SK-N-SH (cell line): ENCODE results near the gene TAOK3.

Source experiments
- CTCF ChIP-seq: fragments of 200-600 bp; sonication (generic); IDR thresholded peaks from 2 replicates; pipeline ENCODE4 v1.6.1; 2017; ENCODE audit warnings: antibody characterized with exemption, mild to moderate bottlenecking, moderate library complexity
- POLR2AphosphoS5 ChIP-seq: IDR thresholded peaks from 2 replicates; pipeline ENCODE4 v1.6.1; 2012; ENCODE audit warnings: low read depth, low read length
- USF1 ChIP-seq: IDR thresholded peaks from 2 replicates; pipeline ENCODE4 v1.4.0; 2012; ENCODE audit warnings: low read depth, borderline replicate concordance
- USF2 ChIP-seq: fragments of 150-350 bp; IDR thresholded peaks from 2 replicates; pipeline ENCODE4 v1.6.1; 2017; ENCODE audit warnings: antibody characterized with exemption, low read length, low read depth, borderline replicate concordance
- YY1 ChIP-seq: IDR thresholded peaks from 2 replicates; pipeline ENCODE4 v1.4.0; 2012; ENCODE audit warnings: low read depth, mild to moderate bottlenecking

GRCh38 chr12:118328486-118329330 lies 44.0 kb downstream of the TAOK3 start:
- no peak for TF ChIP-seq CTCF
- TF ChIP-seq USF1: no peak
- no peak for TF ChIP-seq POLR2AphosphoS5
- TF ChIP-seq USF2: no peak
- TF ChIP-seq YY1: no peak
